ENCODE data around the gene EGFR. TPM values are rescaled to one million over a fixed set of nuclear protein-coding genes. Genes with fewer than 3 reads are reported as not detected.

The EGFR gene
- total RNA-seq, 2 donors from 2014 or later = 57.8 to 63.4 TPM

DNA sequence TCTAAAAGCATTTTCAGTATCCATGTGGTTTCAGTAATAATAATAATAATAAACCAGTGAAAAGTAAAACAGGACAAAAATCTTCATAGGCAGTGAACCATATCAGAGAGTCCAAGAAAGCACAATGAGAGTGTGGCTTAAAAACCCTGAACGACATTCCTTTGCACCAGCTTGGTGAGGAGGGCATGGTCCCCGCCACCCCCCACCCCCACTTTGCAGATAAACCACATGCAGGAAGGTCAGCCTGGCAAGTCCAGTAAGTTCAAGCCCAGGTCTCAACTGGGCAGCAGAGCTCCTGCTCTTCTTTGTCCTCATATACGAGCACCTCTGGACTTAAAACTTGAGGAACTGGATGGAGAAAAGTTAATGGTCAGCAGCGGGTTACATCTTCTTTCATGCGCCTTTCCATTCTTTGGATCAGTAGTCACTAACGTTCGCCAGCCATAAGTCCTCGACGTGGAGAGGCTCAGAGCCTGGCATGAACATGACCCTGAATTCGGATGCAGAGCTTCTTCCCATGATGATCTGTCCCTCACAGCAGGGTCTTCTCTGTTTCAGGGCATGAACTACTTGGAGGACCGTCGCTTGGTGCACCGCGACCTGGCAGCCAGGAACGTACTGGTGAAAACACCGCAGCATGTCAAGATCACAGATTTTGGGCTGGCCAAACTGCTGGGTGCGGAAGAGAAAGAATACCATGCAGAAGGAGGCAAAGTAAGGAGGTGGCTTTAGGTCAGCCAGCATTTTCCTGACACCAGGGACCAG is 172.5 kb downstream of the EGFR start:
- Histone ChIP-seq H3K27me3 (no peaks in the 10 kb centered on the region), H3K27ac (no peak overlapping the region), H3K9me3 (no peaks in the 10 kb centered on the region), H3K4me1 (peaks cover 7% of the 10 kb centered on the region), H3K9ac (ENCODE audit: low read depth in 2 of 2, low read length in 2 of 2) (no peak overlapping the region), H3K36me3 (no peaks in the 10 kb centered on the region), H3K4me3 (no peak overlapping the region)
- no peak for DNase-seq
- intact Hi-C loops (cut with DNase I) = no loop called here
- TF ChIP-seq, protein P1, sequence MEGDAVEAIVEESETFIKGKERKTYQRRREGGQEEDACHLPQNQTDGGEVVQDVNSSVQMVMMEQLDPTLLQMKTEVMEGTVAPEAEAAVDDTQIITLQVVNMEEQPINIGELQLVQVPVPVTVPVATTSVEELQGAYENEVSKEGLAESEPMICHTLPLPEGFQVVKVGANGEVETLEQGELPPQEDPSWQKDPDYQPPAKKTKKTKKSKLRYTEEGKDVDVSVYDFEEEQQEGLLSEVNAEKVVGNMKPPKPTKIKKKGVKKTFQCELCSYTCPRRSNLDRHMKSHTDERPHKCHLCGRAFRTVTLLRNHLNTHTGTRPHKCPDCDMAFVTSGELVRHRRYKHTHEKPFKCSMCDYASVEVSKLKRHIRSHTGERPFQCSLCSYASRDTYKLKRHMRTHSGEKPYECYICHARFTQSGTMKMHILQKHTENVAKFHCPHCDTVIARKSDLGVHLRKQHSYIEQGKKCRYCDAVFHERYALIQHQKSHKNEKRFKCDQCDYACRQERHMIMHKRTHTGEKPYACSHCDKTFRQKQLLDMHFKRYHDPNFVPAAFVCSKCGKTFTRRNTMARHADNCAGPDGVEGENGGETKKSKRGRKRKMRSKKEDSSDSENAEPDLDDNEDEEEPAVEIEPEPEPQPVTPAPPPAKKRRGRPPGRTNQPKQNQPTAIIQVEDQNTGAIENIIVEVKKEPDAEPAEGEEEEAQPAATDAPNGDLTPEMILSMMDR (IDR thresholded peaks at IDR 0.05) = no peak

DNA sequence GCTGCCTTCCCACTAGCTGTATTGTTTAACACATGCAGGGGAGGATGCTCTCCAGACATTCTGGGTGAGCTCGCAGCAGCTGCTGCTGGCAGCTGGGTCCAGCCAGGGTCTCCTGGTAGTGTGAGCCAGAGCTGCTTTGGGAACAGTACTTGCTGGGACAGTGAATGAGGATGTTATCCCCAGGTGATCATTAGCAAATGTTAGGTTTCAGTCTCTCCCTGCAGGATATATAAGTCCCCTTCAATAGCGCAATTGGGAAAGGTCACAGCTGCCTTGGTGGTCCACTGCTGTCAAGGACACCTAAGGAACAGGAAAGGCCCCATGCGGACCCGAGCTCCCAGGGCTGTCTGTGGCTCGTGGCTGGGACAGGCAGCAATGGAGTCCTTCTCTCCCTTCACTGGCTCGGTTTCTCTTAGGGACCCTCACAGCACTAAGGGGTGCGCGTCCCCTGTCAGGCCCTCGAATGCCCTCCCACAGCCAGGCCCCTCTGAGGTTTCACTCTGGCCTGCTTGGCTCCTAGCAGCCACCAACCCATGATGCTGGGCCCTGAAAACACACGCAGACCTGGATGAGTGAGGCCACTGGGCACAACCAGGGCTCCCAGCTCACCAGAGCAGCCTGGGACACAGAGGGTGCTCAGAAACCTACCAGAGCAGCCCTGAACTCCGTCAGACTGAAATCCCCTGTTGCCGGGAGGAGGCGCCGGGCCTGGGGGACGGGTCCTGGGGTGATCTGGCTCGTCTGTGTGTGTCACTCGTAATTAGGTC is 173.3 kb downstream of the EGFR start:
- Histone ChIP-seq H3K27me3 (no peaks in the 10 kb centered on the region), H3K4me3 (no peak overlapping the region), H3K4me1 (peaks cover 7% of the 10 kb centered on the region), H3K27ac (no peak overlapping the region), H3K9ac (ENCODE audit: low read depth in 2 of 2, low read length in 2 of 2) (no peak overlapping the region), H3K9me3 (no peaks in the 10 kb centered on the region), H3K36me3 (no peaks in the 10 kb centered on the region)
- TF ChIP-seq, protein P1 (IDR thresholded peaks at IDR 0.05) = no peak
- no peak for DNase-seq
- intact Hi-C loops (cut with DNase I) = no loop called here

DNA sequence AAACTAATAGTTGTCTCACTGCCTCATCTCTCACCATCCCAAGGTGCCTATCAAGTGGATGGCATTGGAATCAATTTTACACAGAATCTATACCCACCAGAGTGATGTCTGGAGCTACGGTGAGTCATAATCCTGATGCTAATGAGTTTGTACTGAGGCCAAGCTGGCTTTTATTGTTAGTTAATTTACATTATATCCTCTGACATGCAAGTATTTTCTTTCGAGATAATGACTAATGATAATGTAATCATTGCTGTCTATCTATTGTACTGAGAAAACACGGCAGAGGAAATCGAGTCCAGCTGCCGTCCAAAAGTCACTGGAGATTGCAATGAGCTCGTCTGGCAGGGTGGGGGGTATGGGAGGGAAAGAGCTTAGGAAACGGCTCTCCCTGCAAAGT is 173.9 kb downstream of the EGFR start:
- no peak for DNase-seq
- H3K27me3 ChIP-seq = no peaks in the 10 kb centered on the region
- H3K36me3 ChIP-seq = no peaks in the 10 kb centered on the region
- no peak overlapping the region for H3K4me3 ChIP-seq
- no peaks in the 10 kb centered on the region for H3K9me3 ChIP-seq
- intact Hi-C loops (cut with DNase I) = no loop called here
- TF ChIP-seq, protein P1 (IDR thresholded peaks at IDR 0.05) = no peak
- no peak overlapping the region for H3K9ac ChIP-seq (ENCODE audit: low read depth in 2 of 2, low read length in 2 of 2)
- no peak overlapping the region for H3K27ac ChIP-seq
- H3K4me1 ChIP-seq = peaks cover 2% of the 10 kb centered on the region

DNA sequence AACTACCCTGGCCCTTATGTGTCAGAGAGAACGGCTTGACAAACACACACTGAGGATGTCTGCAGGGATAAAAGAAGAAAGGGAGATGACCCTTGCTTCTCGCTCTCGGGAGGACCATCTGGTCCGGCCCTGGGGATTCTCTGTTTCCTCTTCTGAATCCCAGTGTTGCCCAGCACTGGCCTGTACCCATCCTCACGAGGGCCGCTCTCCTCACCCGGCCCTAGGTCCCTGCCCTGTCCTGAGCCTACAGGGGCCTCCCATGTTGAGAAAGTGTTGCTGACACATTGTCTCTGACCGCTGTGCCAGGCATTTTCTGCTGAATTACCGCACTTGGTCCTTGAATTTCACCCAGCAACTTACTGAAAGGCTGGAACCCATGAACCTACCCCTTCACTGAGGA is 174.4 kb downstream of the EGFR start:
- H3K27me3 ChIP-seq = no peaks in the 10 kb centered on the region
- H3K36me3 ChIP-seq = no peaks in the 10 kb centered on the region
- no peak for DNase-seq
- H3K9ac ChIP-seq (ENCODE audit: low read depth in 2 of 2, low read length in 2 of 2) = no peak overlapping the region
- TF ChIP-seq, protein P1 (IDR thresholded peaks at IDR 0.05) = no peak
- intact Hi-C loops (cut with DNase I) = no loop called here
- H3K9me3 ChIP-seq = no peaks in the 10 kb centered on the region
- H3K4me1 ChIP-seq = no peaks in the 10 kb centered on the region
- no peak overlapping the region for H3K27ac ChIP-seq
- H3K4me3 ChIP-seq = no peak overlapping the region

DNA sequence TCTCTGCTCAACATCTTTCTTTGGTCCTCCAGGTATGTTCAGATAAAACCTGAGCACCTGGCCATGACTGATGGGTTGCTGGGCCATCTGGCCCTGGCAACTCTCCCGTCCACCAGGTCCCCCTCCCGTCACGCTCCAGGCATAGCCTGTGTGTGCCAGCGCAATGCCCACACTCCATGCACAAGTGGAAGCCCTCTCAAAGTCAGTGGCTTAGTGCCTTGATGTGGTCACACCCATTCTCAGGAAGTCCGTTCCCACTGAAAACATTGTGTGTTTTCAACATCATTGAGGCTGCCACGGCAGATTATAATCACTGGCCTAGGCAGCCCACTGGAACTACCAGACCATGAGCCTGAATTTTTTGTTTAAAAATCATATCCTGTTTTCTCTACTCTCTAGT is 175.7 kb downstream of the EGFR start:
- Histone ChIP-seq H3K27ac (no peak overlapping the region), H3K4me3 (no peak overlapping the region), H3K4me1 (no peaks in the 10 kb centered on the region), H3K36me3 (no peaks in the 10 kb centered on the region), H3K27me3 (no peaks in the 10 kb centered on the region), H3K9ac (ENCODE audit: low read depth in 2 of 2, low read length in 2 of 2) (no peak overlapping the region), H3K9me3 (no peaks in the 10 kb centered on the region)
- TF ChIP-seq, protein P1 (IDR thresholded peaks at IDR 0.05) = no peak
- no peak for DNase-seq
- intact Hi-C loops (cut with DNase I) = no loop called here
